Measurements from ENCODE around the gene FHDC1.

GRCh38 chr4:153023139-153023538 lies 87.0 kb downstream of the FHDC1 start:
- TF ChIP-seq CTCF (IDR thresholded peaks at IDR 0.05; ENCODE audit: low read depth, low read length) (no peak), EZH2phosphoT487 (IDR thresholded peaks at IDR 0.05; ENCODE audit: low read depth) (no peak)
